Mucosa of descending colon (tissue), 3 donors: ENCODE results near the gene PAX2. TPM values are rescaled to one million over a fixed set of nuclear protein-coding genes. Genes with fewer than 3 reads are reported as not detected.

ENCODE experiments used
- ATAC-seq: fragments of 200-7000 bp; cut with Tn5 transposase; one replicate; pipeline ENCODE4 v1.9.1; 2020; ENCODE audit warnings: mild to moderate bottlenecking, moderate library complexity
- DNase-seq, 3 donors: peaks; one replicate each; pipeline ENCODE4 v3.0.0-alpha.2; 2020
- H3K36me3 ChIP-seq: fragments of 200-600 bp; one replicate; pipeline ENCODE4 v1.8.0; 2021; ENCODE audit warnings: low read depth, mild to moderate bottlenecking
- H3K4me1 ChIP-seq: fragments of 200-600 bp; one replicate; pipeline ENCODE4 v1.8.0; 2021; ENCODE audit warnings: low read depth, mild to moderate bottlenecking
- H3K4me3 ChIP-seq: fragments of 200-600 bp; one replicate; pipeline ENCODE4 v1.8.0; 2021; ENCODE audit warnings: mild to moderate bottlenecking
- H3K9me3 ChIP-seq: fragments of 200-600 bp; one replicate; pipeline ENCODE4 v1.8.0; 2021; ENCODE audit warnings: mild to moderate bottlenecking
- CTCF ChIP-seq: fragments of 200-600 bp; IDR thresholded peaks from one replicate; pipeline ENCODE4 v1.8.0; 2022; ENCODE audit warnings: antibody characterized with exemption, mild to moderate bottlenecking
- intact Hi-C, 2 donors: fragments of 100-400 bp; cut with DNase I in 1 of 2; cut with micrococcal nuclease in 1 of 2; formaldehyde crosslinking; loops; one replicate each; pipeline versions ENCODE4 v1.11.0 to v1.11.1; 2022; cut with DNase I, micrococcal nuclease
- total RNA-seq, 3 donors: library from RNA; stranded (reverse); fragmentation: NEBNext Ultra II Directional in 2 of 3; extraction: Animal tissue kit (Norgen Biotek cat#: 25700) in 2 of 3; gene quantifications; one replicate each; pipeline versions ENCODE4 v1.2.1 to v1.2.4, GENCODE V29; 2021 to 2023
- donor health status: DM: no; HTN: no; CAD: no; lungs with moderate emphysema.
- donor health status: DM: no; HTN: no; CAD: no.
- donor health status: DM: no; HTN: yes; CAD: no.

PAX2 gene
- total RNA-seq, 3 donors from 2014 or later = not detected

- DNase-seq = no peak
- ATAC-seq = no peak
- Histone ChIP-seq H3K4me1 (no peaks in the 10 kb centered on the region), H3K36me3 (no peaks in the 10 kb centered on the region), H3K4me3 (no peak overlapping the region), H3K9me3 (no peaks in the 10 kb centered on the region)
- TF ChIP-seq CTCF = no peak
- intact Hi-C loops = no loop called here
Measured at GRCh38 chr10:100858747-100859483, 113.5 kb downstream of the PAX2 start.

GRCh38 chr10:100859484-100859763 is 114.0 kb downstream of the PAX2 start:
- Histone ChIP-seq H3K9me3 (no peaks in the 10 kb centered on the region), H3K4me3 (no peak overlapping the region), H3K36me3 (no peaks in the 10 kb centered on the region), H3K4me1 (no peaks in the 10 kb centered on the region)
- TF ChIP-seq CTCF = no peak
- ATAC-seq = no peak
- intact Hi-C loops = no loop called here
- DNase-seq = no peak

DNA sequence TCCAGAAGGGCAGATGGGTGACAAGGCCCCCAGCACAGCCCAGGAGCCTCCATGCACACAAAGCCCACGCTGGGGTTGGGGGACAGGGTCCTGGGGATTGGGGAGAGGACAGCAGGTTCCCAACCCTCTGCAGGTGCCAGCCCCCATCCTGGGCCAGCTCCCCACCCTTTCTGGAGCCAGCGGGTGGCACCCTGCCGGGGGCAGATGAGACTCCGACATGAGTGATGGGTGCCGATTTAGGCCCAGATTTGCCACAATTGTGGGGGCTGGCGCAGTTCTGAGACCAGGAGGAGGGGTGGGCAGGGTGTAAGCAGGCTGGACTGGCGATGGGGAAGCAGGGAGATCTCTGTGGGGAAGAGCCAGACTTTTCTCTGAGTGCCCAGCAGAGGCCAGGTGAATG is 118.1 kb downstream of the PAX2 start:
- no peak for ATAC-seq
- DNase-seq = no peak
- Histone ChIP-seq H3K9me3 (no peaks in the 10 kb centered on the region), H3K4me1 (no peaks in the 10 kb centered on the region), H3K36me3 (no peaks in the 10 kb centered on the region), H3K4me3 (no peak overlapping the region)
- TF ChIP-seq CTCF = no peak
- intact Hi-C loops = no loop called here

GRCh38 chr10:100864036-100864885 is 118.9 kb downstream of the PAX2 start:
- intact Hi-C loops = no loop called here

GRCh38 chr10:100864978-100865377 is 119.6 kb downstream of the PAX2 start:
- DNase-seq = peak in 2 of 3 donors; percentile 48 to 50

More at GRCh38 chr10:100864036-100864885, 118.9 kb downstream of the PAX2 start:
- DNase-seq (no peak), ATAC-seq (no peak)
- H3K9me3 ChIP-seq = no peaks in the 10 kb centered on the region
- no peak for TF ChIP-seq CTCF
- H3K36me3 ChIP-seq = no peaks in the 10 kb centered on the region
- H3K4me1 ChIP-seq = no peaks in the 10 kb centered on the region
- no peak overlapping the region for H3K4me3 ChIP-seq

More at GRCh38 chr10:100864978-100865377, 119.6 kb downstream of the PAX2 start:
- H3K36me3 ChIP-seq = no peaks in the 10 kb centered on the region
- ATAC-seq = peak; percentile 50
- no peak overlapping the region for H3K4me3 ChIP-seq
- no peak for TF ChIP-seq CTCF
- no peaks in the 10 kb centered on the region for H3K4me1 ChIP-seq
- intact Hi-C loops = no loop called here
- no peaks in the 10 kb centered on the region for H3K9me3 ChIP-seq
